Activated CD8-positive, alpha-beta memory T cell treated with anti-CD3 and anti-CD28 coated beads, Interleukin-2, amount 50 U/mL, for 1 hour (primary cell): Measurements from ENCODE around the gene ZG16B.

Source experiments
- DNase-seq: peaks from one replicate; pipeline ENCODE4 v3.0.0-alpha.2; 2020; ENCODE audit errors: extremely low read depth

Gene ZG16B

GRCh38 chr16:2806286-2806685 is 23.8 kb upstream of the ZG16B start:
- no peak for DNase-seq

DNA sequence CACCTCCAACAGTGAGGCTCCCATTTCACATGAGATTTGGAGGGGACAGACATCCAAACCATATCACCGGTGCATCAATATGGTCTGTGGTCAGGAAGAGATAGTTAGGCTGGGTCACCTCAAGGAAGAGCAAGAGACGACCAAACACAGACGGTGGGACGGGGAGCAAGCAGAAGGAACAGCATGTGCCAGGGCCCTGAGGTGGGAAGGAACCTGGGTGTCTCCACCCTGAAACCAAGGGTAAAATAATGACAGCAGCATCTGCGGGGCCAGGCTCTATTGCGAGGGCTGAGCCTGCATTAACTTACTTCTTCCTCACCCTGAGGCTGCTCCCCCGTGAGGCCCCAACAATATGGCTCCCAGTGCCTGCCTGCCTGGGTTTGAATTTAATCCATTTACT is 21.9 kb upstream of the ZG16B start:
- DNase-seq, result no peak

GRCh38 chr16:2809149-2809760 is 20.8 kb upstream of the ZG16B start:
- no peak for DNase-seq

- DNase-seq, result no peak
Measured at GRCh38 chr16:2810651-2811050, 19.5 kb upstream of the ZG16B start.

- no peak for DNase-seq
Measured at GRCh38 chr16:2811703-2812471, 18.2 kb upstream of the ZG16B start.

DNA sequence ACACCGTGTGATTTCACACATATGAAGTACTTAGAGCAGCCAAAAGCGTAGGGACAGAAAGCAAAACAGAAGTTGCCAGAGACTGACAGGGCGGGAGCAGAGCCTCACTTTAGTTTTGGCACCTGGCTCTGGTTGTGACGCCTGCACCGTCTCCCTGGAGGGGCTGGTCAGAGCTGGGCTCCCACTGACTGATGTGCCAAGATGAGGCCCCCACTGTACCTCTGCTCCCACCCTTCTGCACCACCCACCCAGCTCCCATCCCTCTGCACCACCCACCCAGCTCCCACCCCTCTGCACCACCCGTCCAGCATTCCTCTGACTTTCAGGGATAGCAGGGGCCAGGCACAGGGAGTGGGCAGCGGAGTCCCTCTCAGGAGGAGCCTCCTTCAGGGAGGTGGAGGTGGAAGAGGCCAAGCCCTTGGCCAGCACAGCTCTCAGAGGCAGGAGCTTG is 16.3 kb upstream of the ZG16B start:
- DNase-seq, result no peak

DNA sequence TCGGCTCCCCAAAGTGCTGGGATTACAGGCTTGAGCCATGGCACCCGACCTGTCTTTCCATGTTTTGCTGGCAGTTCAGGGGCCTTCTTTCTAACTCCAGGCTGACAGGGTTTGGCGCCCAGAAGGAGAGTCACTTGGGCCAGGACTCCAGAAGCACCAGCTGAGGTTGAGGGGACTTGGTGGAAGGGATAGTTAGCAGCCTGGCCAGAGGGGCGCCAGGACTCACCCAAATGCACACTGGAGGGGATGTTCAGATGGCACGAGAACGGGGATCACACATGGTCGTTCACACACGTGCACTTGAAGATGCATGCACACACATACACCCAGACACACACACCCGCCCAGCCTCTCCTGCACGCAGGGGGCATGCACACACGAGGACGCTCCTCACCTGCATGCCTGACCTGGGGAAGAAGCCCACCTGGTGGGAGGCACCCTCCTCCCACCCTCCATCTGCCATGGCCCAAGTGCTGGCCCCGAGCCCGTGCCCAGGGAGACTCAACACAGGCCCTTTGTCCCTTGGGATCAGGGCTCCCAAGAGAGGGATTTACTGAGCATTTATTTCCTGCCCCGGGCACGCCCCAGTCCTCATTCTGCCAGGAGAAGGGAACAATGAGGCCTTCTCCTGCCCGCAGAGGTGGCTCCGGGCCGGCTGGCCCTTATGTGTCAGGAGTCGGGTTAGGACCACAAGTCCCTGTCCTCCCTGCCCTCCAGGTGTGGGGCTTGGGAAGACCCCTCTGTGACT is 15.4 kb upstream of the ZG16B start:
- no peak for DNase-seq

- no peak for DNase-seq
Measured at GRCh38 chr16:2815299-2815771, 14.8 kb upstream of the ZG16B start.

DNA sequence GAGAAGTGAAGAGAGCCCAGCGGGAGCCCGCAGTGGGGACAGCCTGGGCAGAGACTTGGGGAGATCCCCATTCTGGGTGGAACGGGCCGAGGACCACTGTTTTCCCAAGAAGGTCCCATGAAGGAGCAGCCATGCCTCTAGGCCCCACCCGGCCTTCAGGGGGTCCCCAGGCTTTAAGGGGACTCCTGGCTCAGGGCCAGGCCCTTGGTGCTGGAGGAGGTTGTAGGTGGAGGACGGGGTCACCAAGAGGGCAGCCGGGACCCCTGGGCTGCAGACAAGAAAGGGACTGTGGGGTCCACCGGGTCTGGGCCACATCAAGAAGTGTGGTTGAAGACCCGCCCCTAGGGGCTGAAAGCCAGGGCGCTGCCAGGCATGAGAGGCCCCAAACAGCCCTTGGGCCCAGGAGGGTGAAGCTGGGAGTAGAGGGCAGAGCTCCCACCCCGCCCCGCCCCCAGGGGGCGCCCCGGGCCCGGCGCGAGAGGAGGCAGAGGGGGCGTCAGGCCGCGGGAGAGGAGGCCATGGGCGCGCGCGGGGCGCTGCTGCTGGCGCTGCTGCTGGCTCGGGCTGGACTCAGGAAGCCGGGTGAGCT is 13.3 kb upstream of the ZG16B start, which contains the start of gene PRSS21:
Gene PRSS21, plus strand, starts transcription at position 487 of the 589 bp plus-strand sequence. Its CDS starts 32 bp downstream, at position 519.
- no peak for DNase-seq

- no peak for DNase-seq
Measured at GRCh38 chr16:2817340-2818271, 12.5 kb upstream of the ZG16B start.

DNA sequence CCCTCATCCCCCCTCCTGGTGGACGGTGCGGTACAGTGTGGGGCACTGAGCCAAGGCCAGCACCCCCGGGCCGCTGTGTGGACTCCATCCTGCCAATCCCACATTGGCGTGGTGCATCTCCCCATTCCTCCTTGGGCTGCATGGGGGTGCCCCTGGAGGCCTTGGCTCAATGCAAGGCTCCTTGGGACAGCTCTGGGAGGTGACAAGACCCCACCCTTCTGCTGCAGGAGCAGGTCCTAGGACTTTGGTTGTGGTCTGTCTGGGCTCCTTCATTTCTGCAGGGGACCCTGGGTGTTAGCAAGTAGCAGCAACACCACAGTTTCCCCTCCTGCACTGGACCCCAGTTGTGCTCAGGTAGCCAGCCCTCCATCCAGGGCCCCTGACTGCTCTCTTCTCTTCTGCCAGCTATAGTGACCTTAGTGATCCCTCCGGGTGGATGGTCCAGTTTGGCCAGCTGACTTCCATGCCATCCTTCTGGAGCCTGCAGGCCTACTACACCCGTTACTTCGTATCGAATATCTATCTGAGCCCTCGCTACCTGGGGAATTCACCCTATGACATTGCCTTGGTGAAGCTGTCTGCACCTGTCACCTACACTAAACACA is 11.7 kb upstream of the ZG16B start:
- DNase-seq, result no peak

DNA sequence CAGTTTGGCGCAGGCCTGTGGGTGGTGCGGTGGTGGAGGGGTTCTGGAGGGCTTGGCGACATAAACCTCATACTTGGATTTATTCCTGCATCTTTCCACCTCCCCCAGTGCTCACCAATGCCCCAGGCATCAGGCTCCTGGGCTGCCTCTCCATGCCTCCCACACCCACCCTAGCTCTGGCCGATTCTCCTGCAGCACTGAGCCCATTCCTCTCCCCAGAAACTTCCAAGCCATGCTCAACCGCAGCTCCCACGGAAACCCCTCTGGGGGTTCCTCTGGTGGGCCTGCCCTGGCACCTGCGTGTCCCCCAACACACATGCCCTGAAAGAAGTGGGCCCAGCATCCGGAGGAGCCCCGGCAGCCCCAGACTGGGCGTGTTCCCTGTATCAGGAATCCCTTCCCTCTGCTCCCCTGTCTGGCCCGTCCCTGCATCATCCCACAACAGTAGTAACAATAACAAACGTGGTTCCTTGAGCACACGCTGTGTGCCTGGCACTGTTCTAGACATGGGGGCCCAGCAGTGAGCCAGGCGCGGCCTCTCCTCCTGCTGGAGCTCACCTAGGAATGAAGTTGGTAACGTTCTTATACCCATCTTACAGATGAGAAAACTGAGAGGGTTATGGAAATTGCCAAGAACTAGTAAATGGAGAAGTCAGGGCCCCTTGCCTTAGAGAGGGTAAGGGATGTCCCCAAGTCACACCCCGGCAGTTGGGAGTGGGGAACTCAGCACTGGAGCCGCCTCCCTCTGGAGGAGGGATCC is 10.7 kb upstream of the ZG16B start:
- no peak for DNase-seq

DNA sequence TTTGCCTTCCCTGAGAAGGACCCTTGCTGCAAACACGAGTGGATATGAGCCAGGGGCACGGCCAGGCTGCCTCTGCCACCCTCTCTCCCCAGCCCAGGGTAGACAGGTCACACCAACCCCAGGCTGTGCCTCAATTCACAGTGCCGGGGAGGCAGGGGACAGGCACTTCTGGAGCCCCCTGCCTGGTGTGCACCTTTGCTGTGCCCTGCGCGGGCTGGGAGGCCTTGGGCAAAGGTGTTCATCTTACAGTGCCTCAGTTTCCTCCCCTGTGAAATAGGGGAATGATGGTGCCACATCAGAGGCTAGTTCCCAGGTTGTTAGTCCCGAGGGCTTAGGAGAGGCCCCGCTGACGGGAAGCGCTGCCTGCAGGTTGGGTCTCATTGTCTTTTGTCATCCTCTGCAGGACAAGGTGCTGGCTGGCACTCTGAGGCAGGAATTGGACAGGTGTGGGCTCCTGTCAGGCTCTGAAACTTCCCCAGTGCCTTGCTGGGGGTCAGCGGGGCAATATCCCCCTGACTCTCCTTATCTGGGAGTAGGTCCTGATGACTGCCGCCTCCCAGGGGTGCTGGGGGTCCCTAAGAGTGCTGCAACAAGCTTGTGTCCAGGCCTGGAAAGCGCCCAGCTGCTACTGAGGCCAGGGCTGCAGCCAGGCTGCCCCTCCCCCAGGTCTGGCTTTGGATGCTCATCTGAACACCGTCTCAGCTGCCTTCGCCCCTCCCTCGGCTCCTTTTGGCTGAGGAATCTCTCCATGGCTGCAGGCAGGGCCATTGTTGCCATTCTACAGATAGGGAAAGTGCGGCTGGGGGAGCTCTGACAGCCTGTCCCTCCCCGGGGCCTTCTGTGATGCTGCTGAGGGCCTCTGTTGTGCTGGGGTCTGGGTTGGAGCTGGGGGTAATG is 9.9 kb upstream of the ZG16B start:
- DNase-seq, result no peak

DNA sequence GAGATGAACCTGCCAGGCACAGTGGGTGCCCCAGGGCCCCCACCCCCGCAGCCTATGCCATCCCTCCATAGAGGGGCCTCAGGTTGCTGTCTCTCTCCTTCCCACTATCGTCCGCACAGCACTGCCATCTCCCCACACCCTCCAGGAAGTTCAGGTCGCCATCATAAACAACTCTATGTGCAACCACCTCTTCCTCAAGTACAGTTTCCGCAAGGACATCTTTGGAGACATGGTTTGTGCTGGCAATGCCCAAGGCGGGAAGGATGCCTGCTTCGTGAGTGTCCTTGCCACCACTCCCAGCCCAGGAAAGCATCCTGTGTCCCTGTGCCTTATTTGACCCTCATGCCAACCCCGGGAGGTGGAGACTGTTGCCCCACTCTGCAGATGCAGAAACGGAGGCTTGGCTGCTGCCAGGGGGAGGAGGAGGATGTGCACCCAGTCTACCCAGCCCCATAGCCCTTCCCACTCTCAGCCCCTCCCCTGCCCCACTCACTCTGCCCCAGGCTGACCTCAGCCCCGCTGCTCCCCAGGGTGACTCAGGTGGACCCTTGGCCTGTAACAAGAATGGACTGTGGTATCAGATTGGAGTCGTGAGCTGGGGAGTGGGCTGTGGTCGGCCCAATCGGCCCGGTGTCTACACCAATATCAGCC is 9.1 kb upstream of the ZG16B start:
- DNase-seq, result no peak

DNA sequence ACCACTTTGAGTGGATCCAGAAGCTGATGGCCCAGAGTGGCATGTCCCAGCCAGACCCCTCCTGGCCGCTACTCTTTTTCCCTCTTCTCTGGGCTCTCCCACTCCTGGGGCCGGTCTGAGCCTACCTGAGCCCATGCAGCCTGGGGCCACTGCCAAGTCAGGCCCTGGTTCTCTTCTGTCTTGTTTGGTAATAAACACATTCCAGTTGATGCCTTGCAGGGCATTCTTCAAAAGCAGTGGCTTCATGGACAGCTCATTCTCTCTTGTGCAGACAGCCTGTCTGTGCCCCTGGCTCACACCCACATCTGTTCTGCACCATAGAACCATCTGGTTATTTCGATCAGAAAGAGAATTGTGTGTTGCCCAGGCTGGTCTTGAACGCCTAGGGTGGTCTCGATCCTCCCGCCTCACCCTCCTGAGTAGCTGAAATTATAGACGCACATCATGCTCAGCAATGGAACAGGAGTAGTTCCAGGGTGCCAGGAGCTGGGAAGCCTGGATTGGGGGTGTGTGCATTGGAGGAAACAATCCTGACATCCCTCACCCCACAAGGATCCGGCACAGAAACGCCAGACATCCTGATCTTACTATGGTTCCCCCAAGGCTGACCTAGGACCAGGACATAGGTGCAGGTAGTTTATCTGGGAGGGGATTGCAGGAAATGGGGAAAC is 8.5 kb upstream of the ZG16B start:
- DNase-seq, result no peak

- DNase-seq, result no peak
Measured at GRCh38 chr16:2822158-2822495, 8.0 kb upstream of the ZG16B start.

GRCh38 chr16:2822496-2822895 is 7.6 kb upstream of the ZG16B start:
- no peak for DNase-seq

GRCh38 chr16:2824626-2825025 is 5.5 kb upstream of the ZG16B start:
- DNase-seq, result no peak
